Coronary artery (tissue), 2 donors: ENCODE results near the gene BACH2.

Source experiments
- DNase-seq: peaks from one replicate; pipeline ENCODE4 v3.0.0-alpha.2; 2017; ENCODE audit warnings: low spot score
- H3K27ac ChIP-seq, 2 donors: fragments of 200-600 bp; sonication (generic); one replicate each; pipeline ENCODE4 v1.5.1; 2016 to 2019
- H3K4me3 ChIP-seq: fragments of 200-600 bp; sonication (generic); 2 replicates; pipeline ENCODE4 v1.5.1; 2016; ENCODE audit warnings: mild to moderate bottlenecking, moderate library complexity
- TF ChIP-seq, protein P1 (sequence below): fragments of 200-600 bp; sonication (generic); IDR thresholded peaks from one replicate; pipeline ENCODE4 v1.5.1; 2019; ENCODE audit warnings: antibody characterized with exemption

The BACH2 gene

DNA sequence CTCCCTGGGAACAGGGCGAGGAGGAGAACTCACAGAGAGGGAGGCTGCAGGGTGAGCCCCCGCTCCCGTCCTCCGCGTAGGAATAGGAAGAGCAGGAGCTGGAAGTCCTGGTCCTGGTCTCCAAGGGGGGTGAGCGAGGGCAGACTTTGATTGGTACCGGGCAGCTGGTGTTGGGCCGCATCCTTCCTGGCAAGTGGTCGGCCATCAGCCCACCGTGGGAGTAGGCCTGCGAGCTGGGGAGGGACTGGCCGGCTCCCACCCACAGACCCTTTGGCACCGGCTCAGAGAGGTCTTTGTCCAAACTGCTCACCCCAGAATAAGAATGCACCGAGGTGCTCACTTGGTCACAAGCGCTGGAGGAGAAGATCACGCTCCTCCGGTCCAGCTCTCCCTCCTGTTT lies 346.2 kb downstream of the BACH2 start:
- DNase-seq: no peak
- no peak overlapping the region for H3K4me3 ChIP-seq
- TF ChIP-seq, protein P1, sequence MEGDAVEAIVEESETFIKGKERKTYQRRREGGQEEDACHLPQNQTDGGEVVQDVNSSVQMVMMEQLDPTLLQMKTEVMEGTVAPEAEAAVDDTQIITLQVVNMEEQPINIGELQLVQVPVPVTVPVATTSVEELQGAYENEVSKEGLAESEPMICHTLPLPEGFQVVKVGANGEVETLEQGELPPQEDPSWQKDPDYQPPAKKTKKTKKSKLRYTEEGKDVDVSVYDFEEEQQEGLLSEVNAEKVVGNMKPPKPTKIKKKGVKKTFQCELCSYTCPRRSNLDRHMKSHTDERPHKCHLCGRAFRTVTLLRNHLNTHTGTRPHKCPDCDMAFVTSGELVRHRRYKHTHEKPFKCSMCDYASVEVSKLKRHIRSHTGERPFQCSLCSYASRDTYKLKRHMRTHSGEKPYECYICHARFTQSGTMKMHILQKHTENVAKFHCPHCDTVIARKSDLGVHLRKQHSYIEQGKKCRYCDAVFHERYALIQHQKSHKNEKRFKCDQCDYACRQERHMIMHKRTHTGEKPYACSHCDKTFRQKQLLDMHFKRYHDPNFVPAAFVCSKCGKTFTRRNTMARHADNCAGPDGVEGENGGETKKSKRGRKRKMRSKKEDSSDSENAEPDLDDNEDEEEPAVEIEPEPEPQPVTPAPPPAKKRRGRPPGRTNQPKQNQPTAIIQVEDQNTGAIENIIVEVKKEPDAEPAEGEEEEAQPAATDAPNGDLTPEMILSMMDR: no peak
- H3K27ac ChIP-seq: no peak overlapping the region

DNA sequence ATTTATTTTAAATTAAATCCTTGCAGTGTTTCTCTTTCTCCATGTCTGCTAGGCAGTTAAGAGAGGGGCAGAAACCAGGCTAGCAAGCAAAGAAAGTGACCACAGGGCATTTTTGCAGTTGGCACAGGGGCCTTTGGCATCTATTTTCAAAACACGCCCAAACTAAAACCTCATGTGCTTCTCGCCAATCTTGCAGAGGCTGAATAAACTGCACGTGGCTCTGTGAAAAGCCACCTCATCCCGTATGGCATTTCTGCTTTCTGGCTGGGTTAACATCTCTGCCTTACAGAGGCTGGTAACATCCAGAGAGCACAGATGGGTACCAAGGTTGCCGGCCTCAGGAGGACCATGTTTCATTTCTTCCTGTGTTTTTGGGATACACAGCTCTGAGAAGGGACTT lies 347.8 kb downstream of the BACH2 start:
- TF ChIP-seq, protein P1: no peak
- no peak overlapping the region for H3K27ac ChIP-seq
- no peak overlapping the region for H3K4me3 ChIP-seq
- DNase-seq: no peak

DNA sequence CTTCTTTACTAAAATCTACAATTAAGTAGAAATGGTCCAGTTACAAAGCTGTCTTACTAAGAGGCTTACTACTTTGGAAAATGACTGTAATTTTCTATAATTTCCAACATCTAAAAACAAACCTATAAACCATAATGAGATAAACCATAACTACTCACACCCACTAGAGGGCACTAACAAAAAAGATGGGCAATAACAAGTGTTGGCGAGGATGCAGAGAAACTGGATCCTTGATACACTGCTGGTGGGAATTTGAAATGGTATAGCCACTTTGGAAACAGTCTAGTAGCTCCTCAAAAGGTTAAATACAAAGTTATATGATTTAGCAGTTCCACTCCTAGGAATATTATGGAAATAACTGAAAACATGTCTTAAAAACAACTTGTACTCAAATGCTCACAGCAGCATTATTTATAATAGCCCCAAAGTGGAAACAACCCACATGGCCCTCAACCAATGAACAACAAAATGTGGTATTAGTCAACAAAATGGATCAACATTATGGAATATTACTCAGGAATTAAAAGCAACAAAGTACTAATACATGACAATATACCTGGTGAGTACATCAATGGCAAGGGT lies 351.7 kb downstream of the BACH2 start:
- no peak for DNase-seq
- Histone ChIP-seq H3K27ac (no peak overlapping the region), H3K4me3 (no peak overlapping the region)
- TF ChIP-seq, protein P1: no peak

DNA sequence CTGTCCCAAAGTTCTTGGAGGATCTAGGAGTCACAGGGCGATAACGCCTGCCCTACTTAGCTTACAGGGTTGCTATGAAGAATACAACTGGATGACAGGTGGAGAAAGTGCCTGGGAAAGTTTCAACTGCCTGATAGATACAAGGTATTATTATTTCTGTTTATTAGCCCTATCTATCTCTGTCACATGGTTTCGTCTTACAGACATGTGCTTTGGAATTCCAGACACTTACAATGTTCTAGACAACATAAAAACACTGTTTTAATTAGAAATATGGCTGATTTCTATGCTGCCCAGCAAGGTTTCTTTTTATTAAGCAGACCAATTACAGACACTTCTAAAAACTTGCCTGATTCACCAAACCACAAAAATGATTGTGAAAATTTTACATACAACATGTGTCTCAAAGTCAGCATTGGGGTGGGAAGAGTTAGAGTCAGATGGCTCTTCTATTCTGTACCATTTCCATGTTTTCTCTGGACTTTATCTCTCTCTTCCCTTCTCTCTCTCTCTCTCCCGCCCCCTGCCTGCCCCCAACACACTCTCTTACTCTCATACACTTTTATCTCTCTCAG lies 352.4 kb downstream of the BACH2 start:
- TF ChIP-seq, protein P1: no peak
- H3K4me3 ChIP-seq: no peak overlapping the region
- H3K27ac ChIP-seq: no peak overlapping the region
- DNase-seq: no peak

DNA sequence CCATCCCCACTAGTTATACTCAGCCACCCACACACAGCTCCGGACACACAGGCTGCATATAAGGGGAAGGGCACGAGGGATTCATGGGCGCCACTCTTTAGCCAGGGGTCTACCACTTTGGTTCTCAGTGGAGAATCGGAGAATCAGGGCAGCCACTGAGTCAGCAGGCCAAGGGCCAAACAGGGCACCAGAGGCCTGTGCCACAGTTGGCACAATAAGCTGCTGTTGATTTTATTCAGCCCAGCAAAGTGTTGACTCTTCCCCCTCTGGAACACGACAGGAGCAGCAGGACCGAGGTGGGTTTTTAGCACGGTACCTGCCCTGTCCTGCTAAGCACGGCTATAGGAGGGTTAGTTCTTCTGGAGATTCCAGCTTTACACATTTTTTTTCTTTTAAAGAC lies 354.0 kb downstream of the BACH2 start:
- TF ChIP-seq, protein P1: no peak
- H3K27ac ChIP-seq: no peak overlapping the region
- DNase-seq: no peak

DNA sequence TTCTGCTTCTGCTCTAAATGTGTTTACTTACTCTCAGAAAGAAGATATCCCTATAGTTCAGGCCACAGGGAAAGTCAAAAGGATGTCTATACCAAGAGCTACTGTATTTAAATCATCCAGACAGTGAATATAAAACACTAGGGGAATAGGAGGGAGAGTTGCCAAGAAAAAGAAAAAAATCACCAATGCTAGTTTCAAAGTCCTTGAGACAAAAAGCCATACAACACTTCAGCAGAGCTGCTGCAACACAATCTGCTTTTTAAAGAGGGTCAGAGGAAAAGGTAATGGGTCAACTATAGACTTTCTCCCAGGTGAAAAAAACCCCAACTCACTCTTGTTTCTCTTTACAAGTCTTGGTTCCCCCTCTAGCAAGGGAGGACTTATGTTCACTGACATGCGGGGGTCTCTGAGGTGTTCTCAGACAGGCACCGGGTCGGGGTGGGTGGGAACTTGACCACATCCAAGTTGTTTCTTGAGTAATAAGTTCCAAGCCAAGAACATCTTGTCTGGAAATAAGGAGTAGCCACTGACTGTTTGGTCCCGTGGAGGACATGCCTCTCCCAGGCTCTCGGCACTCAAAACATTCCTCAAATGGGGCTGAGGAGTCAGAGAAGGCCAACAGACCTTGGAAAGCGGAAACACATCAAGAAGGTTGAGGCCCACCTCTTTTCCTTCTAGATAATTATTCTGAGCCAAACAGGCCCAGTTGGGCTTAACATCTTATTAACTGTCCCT lies 354.7 kb downstream of the BACH2 start:
- H3K4me3 ChIP-seq: no peak overlapping the region
- H3K27ac ChIP-seq: no peak overlapping the region
- DNase-seq: no peak
- TF ChIP-seq, protein P1: no peak

More for the DNA sequence above, 354.0 kb downstream of the BACH2 start:
- no peak overlapping the region for H3K4me3 ChIP-seq
